GM21381 (cell line): ENCODE data around the gene HRC.
"Not testable (repeated sequence)": the region's sequence is repeated elsewhere in the genome, so short reads cannot be mapped to it uniquely, and the experiment has no call there.

ENCODE experiments used
- ATAC-seq: cut with Tn5 transposase; IDR thresholded peaks from one replicate; pipeline ENCODE4 v1.9.1; 2021; ENCODE audit warnings: mild to moderate bottlenecking, moderate library complexity; ENCODE audit not compliant: unreplicated experiment

The HRC gene

GRCh38 chr19:49160450-49161189 is 5.4 kb upstream of the HRC start:
- ATAC-seq, result no peak

GRCh38 chr19:49157445-49158224 is 2.4 kb upstream of the HRC start, which contains the start of gene TRPM4:
TSS of gene TRPM4 (plus strand) at chr19:49157792. CDS start at chr19:49157867, 75 bp downstream.
- no peak for ATAC-seq

- no peak for ATAC-seq
Measured at GRCh38 chr19:49155820-49156346, 687 bp upstream of the HRC start.

GRCh38 chr19:49154279-49154678 is 917 bp downstream of the HRC start:
- no peak for ATAC-seq

- ATAC-seq, result no peak
Measured at GRCh38 chr19:49153167-49153809, 1.9 kb downstream of the HRC start.

GRCh38 chr19:49152119-49152550 is 3.1 kb downstream of the HRC start:
- ATAC-seq, result no peak

GRCh38 chr19:49151267-49152118 is 3.7 kb downstream of the HRC start:
- ATAC-seq, result no peak

- no peak for ATAC-seq
Measured at GRCh38 chr19:49150944-49151243, 4.3 kb downstream of the HRC start.

- ATAC-seq, result no peak
Measured at GRCh38 chr19:49150106-49150943, 4.9 kb downstream of the HRC start.

GRCh38 chr19:49149652-49150105 is 5.5 kb downstream of the HRC start:
- ATAC-seq, result no peak

- no peak for ATAC-seq
Measured at GRCh38 chr19:49148784-49149651, 6.2 kb downstream of the HRC start.

- ATAC-seq, result no peak
Measured at GRCh38 chr19:49148044-49148682, 7.0 kb downstream of the HRC start.

- ATAC-seq, result not testable (repeated sequence)
Measured at GRCh38 chr19:49146408-49146770, 8.8 kb downstream of the HRC start.

GRCh38 chr19:49145573-49146407 is 9.4 kb downstream of the HRC start:
- no peak for ATAC-seq

- ATAC-seq, result no peak
Measured at GRCh38 chr19:49142866-49143335, 12.3 kb downstream of the HRC start.

GRCh38 chr19:49141352-49141751 is 13.8 kb downstream of the HRC start:
- no peak for ATAC-seq

- ATAC-seq, result no peak
Measured at GRCh38 chr19:49140951-49141350, 14.2 kb downstream of the HRC start.
